NCI-H128 (cell line): ENCODE results near the gene RRAS2.
"Not testable (repeated sequence)": the region's sequence is repeated elsewhere in the genome, so short reads cannot be mapped to it uniquely, and the experiment has no call there.

ENCODE experiments used
- DNase-seq: peaks from one replicate; lab custom pipeline; 2025; ENCODE audit not compliant: unreplicated experiment; lab: John Stamatoyannopoulos, UW

Gene RRAS2

GRCh38 chr11:14308897-14309387 is 50.0 kb downstream of the RRAS2 start:
- no peak for DNase-seq

DNA sequence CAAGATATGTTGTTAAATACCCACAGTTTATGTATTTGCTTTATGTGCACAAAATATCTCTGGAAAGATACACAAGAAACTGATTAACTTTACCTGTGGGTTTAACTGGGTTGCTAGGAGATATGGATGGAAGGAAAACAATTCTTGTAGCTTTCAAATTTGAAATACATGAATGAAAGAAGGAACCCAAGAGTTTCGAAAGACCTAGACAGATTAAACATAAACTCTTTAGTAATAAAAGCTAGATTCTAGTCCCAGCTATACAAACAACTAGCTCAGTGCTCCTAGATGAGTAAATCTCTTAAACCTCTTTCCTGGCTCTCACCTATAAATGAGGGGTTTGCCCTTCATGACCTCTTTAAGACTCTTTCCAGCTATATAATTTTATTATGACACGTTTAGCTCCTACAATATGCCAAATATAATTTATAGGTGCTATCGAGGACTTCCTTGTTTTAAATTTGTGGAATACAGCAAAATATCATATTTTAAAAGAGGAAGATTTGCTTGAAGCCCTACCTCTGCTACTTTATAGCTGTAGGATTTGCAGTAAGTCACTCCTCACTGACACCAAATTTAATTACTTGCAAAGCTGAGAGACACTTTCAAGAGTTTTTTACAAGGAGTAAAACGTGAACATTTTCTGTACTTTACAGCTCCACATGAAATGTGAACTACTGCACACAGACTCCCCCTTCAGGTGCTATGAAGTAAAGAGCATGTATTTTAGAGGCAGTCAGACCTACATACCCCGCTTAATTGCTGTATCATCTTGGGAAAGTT is 50.7 kb downstream of the RRAS2 start:
- DNase-seq = no peak

DNA sequence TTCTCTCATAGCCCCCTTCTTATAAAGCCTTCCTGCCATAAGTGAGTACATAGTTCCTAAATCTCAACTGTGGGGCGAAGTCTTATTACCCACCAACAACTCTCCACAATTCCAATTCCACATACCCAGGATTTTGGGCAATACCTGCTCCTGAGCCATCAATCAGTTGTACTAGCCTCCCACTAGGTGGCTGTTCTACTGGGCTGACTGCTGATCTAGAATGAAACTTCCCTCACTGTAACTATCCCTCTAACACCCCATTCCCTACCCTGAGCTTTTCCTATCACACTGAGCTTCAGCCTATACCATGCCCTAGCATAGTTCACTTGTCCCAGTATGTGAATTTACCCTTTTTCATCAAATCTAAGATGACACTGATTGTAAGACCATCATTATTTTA is 52.5 kb downstream of the RRAS2 start:
- no peak for DNase-seq

- DNase-seq = no peak
These were observed 53.3 kb downstream of the RRAS2 start for GRCh38 chr11:14305649-14306048.

DNA sequence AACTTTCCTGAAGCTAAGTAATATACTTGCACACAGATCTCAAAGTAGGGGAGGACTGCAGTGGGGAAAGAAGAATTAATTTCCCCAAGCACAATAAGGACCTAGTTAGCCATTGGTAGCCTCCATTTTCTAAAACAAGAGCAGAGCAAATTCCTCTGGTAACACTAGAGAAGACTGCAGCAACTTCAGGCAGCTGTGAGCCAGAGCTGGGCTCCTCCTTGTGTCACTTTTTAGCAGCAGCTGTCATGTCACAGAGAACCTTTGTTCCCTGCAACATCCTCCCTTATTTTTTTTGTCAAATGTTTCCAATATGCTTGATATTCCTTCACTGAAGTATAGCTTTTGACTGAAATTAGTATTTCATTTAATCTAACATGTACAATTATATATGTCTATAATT is 54.4 kb downstream of the RRAS2 start:
- DNase-seq = no peak

DNA sequence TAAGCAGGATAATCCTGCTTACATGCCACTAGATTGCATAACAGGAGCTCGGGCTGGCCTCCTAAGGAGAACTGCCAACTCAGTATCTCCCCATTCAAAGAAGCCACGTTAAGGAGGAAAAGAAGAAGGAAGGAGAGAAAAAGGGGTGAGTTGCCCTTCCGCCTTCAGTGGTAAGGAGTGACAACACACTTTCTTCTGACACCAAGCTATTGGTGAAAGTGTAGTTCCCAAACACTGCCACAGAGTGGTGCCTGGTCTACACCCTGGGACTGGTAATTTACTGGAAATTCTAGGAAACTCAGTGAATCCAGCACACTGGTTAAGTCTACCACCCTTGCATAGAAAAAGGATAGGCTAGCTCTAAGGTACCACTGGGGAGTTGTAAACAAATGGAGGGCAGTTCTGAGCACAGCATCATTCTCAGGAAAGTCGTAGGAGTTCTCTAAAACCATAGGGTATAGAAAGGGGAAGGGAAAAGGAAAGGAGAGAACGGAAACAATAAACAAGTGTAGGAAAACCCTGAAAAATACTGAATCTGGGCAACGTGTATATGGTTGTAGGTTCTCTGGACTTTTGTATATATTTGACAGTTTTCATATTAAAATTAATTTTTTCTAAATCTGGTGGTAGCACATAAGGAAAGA is 58.2 kb downstream of the RRAS2 start:
- no peak for DNase-seq

- no peak for DNase-seq
These were observed 59.1 kb downstream of the RRAS2 start for GRCh38 chr11:14299921-14300320.

GRCh38 chr11:14290422-14290821 is 68.6 kb downstream of the RRAS2 start:
- no peak for DNase-seq

DNA sequence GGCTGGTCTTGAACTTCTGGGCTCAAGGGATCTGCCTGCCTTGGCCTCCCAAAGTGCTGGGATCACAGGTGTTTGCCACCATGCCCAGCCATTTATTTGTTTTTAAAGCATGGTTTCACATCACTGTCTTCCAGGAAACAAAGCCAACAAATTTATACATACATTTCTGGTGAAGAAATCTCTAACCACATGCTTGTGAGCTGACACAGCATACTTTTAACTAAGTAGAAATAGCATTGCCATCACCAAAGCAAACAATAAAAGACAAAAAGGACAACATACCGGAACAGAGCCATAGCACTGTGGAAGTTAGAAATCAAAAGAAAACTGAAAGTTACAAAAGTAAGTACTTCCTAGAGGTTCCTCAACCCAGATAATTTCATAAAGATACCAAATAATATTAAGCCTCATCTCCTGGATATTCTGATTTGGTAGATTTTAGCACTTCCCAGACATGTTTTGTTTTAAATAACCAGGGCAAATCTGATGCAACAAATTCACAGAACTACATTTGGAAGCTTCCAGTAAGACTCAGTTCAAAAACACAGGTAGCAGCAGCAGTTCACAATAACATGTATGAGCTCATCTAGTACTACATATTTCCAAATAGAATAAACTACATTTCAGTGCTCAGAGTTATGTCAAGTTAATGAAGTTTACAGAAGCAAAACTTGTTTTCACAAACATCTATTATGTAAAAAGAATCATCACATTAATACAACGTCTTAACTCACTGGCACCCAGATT is 70.6 kb downstream of the RRAS2 start:
- no peak for DNase-seq

- not testable (repeated sequence) for DNase-seq
These were observed 80.1 kb downstream of the RRAS2 start for GRCh38 chr11:14278869-14279268.

- no peak for DNase-seq
These were observed 83.9 kb downstream of the RRAS2 start for GRCh38 chr11:14275076-14275475.

GRCh38 chr11:14273895-14274294 is 85.1 kb downstream of the RRAS2 start:
- no peak for DNase-seq

DNA sequence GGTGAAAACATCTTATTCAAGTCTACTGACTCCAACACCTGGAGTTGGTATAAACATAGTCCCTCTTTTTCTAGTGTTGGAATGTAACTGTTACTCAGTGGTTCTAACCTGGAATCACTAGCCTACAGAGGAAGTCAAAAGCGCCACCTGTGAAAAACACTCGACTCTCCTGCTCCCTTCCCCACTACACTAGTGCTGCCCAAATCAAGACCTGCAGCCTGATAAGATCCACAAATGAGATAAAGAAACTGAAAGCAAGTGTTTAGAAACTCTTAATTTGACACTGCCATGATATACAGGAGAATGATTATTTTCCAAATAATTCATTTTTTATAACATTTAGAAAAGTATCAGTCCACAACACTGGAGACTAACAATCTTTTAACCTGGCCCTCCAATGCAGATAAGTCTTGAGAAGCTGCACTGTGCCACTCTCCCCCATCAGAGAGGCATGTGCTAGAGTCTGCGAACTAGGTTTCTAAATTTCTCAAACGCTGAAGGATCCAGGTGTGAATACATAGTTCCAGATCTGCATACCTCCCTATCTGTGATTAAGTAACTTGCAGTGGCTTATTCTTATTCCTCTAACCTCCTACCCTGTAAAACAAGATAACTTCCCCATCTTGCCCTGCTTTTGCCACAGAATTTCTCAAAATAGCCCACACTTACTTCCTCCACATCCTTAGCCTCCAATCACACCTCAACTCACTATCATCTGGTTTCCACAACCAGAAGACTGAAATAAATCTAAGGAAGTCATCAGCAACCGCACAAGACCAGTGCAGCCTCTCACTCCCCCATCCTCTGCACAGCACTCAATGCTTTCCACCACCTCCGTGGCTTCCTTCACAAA is 88.1 kb downstream of the RRAS2 start:
- no peak for DNase-seq

DNA sequence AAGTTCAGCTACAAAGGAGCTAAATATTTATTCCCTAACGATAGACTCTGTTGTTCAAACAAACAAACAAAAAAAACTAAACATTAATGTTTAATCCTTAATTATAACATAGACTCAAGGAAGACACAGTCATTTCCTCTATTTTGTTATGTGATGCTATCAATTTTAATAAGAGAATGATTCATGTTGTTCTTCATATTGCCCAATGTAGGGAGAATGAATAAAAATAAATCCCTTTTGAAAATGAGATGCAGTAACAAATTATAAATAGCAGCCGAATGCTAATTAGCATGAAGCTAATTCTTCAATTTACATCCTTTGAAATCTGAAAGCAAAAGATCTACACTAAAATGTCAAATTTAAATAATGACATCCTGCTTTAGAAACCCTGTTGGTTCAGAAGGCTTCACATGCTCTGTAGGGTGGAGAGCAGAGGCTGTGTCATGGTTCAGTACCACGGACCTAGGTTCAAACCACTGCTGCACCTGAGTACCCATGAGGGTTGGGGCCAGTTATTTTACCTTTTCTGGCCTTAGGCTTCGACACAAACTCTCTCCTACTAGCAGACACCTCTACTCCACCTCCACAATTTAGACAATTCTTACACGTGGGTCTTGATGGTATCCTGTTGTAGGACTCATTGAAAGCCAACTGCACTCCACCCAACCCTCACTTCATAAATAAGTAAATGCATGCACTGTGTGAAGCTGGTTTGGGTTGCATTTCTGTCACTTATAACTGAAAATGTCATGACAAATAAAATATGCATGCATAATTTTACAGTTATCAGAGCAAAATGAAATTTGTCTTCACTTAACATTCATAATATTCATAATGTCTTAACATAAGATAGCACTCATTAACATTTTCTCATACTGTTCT is 89.0 kb downstream of the RRAS2 start:
- no peak for DNase-seq

DNA sequence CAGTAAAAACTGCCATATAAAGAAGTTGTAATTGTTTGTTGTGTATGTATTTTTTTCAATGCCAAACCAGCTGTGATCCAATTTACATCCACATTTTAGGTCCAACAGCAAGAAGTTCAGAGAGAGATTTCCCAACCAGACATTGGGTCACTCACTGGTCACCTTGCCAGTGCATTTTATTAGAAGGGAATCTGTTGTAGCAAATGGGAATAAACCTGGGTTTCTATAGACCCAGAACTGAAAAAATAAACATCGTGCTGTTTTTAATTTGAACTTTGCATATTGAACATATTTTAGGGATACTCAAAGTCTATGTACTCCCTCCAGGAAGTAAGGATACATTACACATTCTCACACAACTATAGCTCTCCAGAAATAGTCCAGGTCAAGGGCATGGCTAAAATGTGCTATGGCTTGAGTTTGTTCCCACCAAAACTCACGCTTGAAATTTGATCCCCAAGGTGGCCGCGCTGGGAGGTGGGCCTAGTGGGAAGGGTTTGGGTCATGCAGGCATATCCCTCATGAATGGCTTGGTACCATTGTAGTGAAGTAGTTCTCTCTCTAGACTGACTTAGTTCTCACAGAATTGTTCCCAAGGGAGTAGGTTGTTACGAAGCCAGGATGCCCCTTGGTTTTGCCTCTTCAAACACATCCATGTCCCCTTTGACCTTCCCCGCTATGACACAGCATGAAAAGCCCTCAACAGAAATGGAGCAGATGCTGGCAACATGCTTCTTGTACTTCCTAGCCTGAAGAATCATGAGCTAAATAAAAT is 90.9 kb downstream of the RRAS2 start:
- no peak for DNase-seq

DNA sequence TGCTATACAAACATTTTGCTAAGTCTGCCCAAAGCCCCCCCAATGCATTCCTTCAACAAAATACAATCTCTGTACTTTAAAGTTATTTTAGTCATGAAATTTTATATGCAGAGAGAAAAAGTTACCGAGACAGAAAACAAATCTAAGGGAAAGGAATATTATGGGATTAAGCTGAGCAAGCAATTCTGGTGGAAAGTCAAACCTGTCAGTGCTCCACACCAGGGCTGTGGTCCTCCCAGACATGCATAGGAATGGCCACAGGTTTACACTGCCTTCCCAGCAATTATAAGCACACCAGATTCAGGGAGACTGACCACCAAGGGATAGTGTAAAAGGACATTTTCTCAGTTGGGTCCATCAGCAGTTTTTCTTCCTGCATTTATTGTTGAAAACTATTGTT is 92.4 kb downstream of the RRAS2 start:
- no peak for DNase-seq

DNA sequence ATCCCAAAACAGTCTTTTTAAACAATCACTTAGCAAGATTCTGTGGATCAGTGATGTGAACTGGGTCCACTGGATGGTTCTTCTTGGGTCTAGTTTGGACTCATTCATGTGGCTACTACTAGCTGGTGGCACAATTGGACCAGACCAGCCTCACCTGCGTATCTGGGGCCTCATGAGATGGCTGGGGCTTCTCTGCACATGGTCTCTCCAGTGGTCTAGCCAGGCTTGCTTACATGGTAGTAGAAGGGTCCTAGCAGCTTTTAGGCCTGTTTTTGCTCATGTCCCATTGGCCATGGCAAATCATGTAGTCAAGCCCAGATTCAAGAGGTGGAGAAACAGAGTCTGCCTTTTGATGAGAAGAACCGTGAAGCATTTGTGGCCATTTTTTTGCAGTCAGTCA is 94.0 kb downstream of the RRAS2 start:
- DNase-seq = no peak

- no peak for DNase-seq
These were observed 96.6 kb downstream of the RRAS2 start for GRCh38 chr11:14262271-14262846.

- DNase-seq = no peak
These were observed 97.9 kb downstream of the RRAS2 start for GRCh38 chr11:14261066-14261465.
